SU-DHL-6 (cell line): ENCODE measurements around the gene SDC1.

Source experiments
- H2AFZ ChIP-seq: fragments of 200-600 bp; sonication (generic); 2 replicates; pipeline ENCODE4 v1.6.1; 2014; ENCODE audit warnings: low read depth, mild to moderate bottlenecking, moderate library complexity, mixed read lengths, antibody characterized with exemption, low read length; ENCODE audit not compliant: severe bottlenecking
- H3F3A ChIP-seq: fragments of 200-600 bp; shearing (Covaris generic); 2 replicates; pipeline ENCODE4 v1.6.0; 2016; ENCODE audit warnings: antibody characterized with exemption, mild to moderate bottlenecking; ENCODE audit not compliant: insufficient read depth
- H3K27ac ChIP-seq: fragments of 200-600 bp; sonication (generic); 2 replicates; pipeline ENCODE4 v1.5.1; 2016; ENCODE audit warnings: low read depth, mild to moderate bottlenecking, low read length, moderate library complexity, mixed read lengths
- H3K27me3 ChIP-seq: fragments of 200-600 bp; sonication (generic), shearing (Covaris generic); 2 replicates; pipeline ENCODE4 v1.6.0; 2014; ENCODE audit warnings: mild to moderate bottlenecking, low read length
- H3K36me3 ChIP-seq: fragments of 200-600 bp; sonication (generic); 2 replicates; pipeline ENCODE4 v1.6.1; 2014; ENCODE audit warnings: mild to moderate bottlenecking, low read length, mixed read lengths
- H3K4me2 ChIP-seq: fragments of 300-600, 200-600 bp; shearing (Covaris generic), sonication (generic); 2 replicates; pipeline ENCODE4 v1.6.0; 2014; ENCODE audit warnings: low read length, low read depth, mild to moderate bottlenecking; ENCODE audit not compliant: poor library complexity, severe bottlenecking
- H3K4me3 ChIP-seq: fragments of 200-600 bp; sonication (generic); 2 replicates; pipeline ENCODE4 v1.5.1; 2014; ENCODE audit warnings: antibody characterized with exemption, low read length, mild to moderate bottlenecking, mixed read lengths; ENCODE audit not compliant: insufficient read depth, poor library complexity, severe bottlenecking
- H3K79me2 ChIP-seq: fragments of 200-600 bp; sonication (generic); 2 replicates; pipeline ENCODE4 v1.6.1; 2014; ENCODE audit warnings: mild to moderate bottlenecking, low read length, moderate library complexity; ENCODE audit not compliant: insufficient read depth
- H3K9ac ChIP-seq: fragments of 200-600 bp; sonication (generic); 2 replicates; pipeline ENCODE4 v1.7.0; 2014; ENCODE audit warnings: mild to moderate bottlenecking, low read length
- H3K9me2 ChIP-seq: fragments of 200-600 bp; sonication (generic); replicated peaks from 2 replicates; pipeline ENCODE4 v1.6.1; 2014; ENCODE audit warnings: low read length; ENCODE audit not compliant: insufficient read depth
- H3K9me3 ChIP-seq: fragments of 200-600 bp; sonication (generic); 2 replicates; pipeline ENCODE4 v1.6.1; 2014; ENCODE audit warnings: low read length, mixed read lengths; ENCODE audit not compliant: insufficient read depth
- H4K20me1 ChIP-seq: fragments of 200-600 bp; sonication (generic); 2 replicates; pipeline ENCODE4 v1.6.1; 2014; ENCODE audit warnings: low read depth, mild to moderate bottlenecking, antibody characterized with exemption, low read length, moderate library complexity, mixed read lengths
- CTCF ChIP-seq: fragments of 200-600 bp; sonication (generic); IDR thresholded peaks from one replicate; pipeline ENCODE4 v1.5.1; 2017; ENCODE audit warnings: antibody characterized with exemption, mild to moderate bottlenecking, low read length, moderate library complexity; ENCODE audit not compliant: insufficient read depth, poor library complexity, severe bottlenecking
- EZH2phosphoT487 ChIP-seq: fragments of 200-600 bp; sonication (generic), shearing (Covaris generic); conservative IDR thresholded peaks from 2 replicates; pipeline ENCODE4 v1.6.1; 2018; ENCODE audit warnings: mild to moderate bottlenecking, antibody characterized with exemption, low read length, moderate library complexity, mixed read lengths

Gene SDC1

GRCh38 chr2:20180676-20181648, 44.0 kb downstream of the SDC1 start:
- Histone ChIP-seq H3K27ac (no peak overlapping the region), H3K9me2 (no peaks in the 10 kb centered on the region), H2AFZ (no peak overlapping the region), H3K4me3 (no peak overlapping the region), H4K20me1 (no peaks in the 10 kb centered on the region), H3K4me2 (no peak overlapping the region), H3F3A (no peaks in the 10 kb centered on the region), H3K36me3 (no peaks in the 10 kb centered on the region), H3K9me3 (no peaks in the 10 kb centered on the region), H3K27me3 (no peaks in the 10 kb centered on the region), H3K9ac (no peak overlapping the region), H3K79me2 (no peaks in the 10 kb centered on the region)
- TF ChIP-seq CTCF (no peak), EZH2phosphoT487 (no peak)

- no peak overlapping the region for H3K9ac ChIP-seq
- H3K4me3 ChIP-seq = no peak overlapping the region
- H4K20me1 ChIP-seq = no peaks in the 10 kb centered on the region
- no peaks in the 10 kb centered on the region for H3F3A ChIP-seq
- no peaks in the 10 kb centered on the region for H3K36me3 ChIP-seq
- H3K9me3 ChIP-seq = no peaks in the 10 kb centered on the region
- H3K27me3 ChIP-seq = no peaks in the 10 kb centered on the region
- no peak overlapping the region for H3K27ac ChIP-seq
- no peaks in the 10 kb centered on the region for H3K79me2 ChIP-seq
- TF ChIP-seq CTCF = no peak
- no peak for TF ChIP-seq EZH2phosphoT487
- H2AFZ ChIP-seq = no peak overlapping the region
- no peaks in the 10 kb centered on the region for H3K9me2 ChIP-seq
- no peak overlapping the region for H3K4me2 ChIP-seq
Measured at GRCh38 chr2:20179755-20180594, 45.0 kb downstream of the SDC1 start.

- H3K27me3 ChIP-seq = no peaks in the 10 kb centered on the region
- H3K4me3 ChIP-seq = no peak overlapping the region
Measured at GRCh38 chr2:20179466-20179754, 45.5 kb downstream of the SDC1 start.

More at GRCh38 chr2:20179466-20179754, 45.5 kb downstream of the SDC1 start:
- H3K9me2 ChIP-seq = no peaks in the 10 kb centered on the region
- no peaks in the 10 kb centered on the region for H3K9me3 ChIP-seq
- H3K79me2 ChIP-seq = no peaks in the 10 kb centered on the region
- no peaks in the 10 kb centered on the region for H3K36me3 ChIP-seq
- no peaks in the 10 kb centered on the region for H4K20me1 ChIP-seq
- no peak overlapping the region for H3K9ac ChIP-seq
- no peak overlapping the region for H2AFZ ChIP-seq
- TF ChIP-seq EZH2phosphoT487 (no peak), CTCF (no peak)
- no peaks in the 10 kb centered on the region for H3F3A ChIP-seq
- H3K4me2 ChIP-seq = no peak overlapping the region
- H3K27ac ChIP-seq = no peak overlapping the region
